Right lobe of liver (tissue), 6 donors: Measurements from ENCODE around the gene DDIT4. TPM values are rescaled to one million over a fixed set of nuclear protein-coding genes. Genes with fewer than 3 reads are reported as not detected.
"Not testable (repeated sequence)": the region's sequence is repeated elsewhere in the genome, so short reads cannot be mapped to it uniquely, and the experiment has no call there.

Experiments
- ATAC-seq, 4 donors: fragments of 200-7000 bp; cut with Tn5 transposase; one replicate each; pipeline ENCODE4 v1.9.1; 2020; ENCODE audit warnings: mild to moderate bottlenecking in 4 of 4, moderate library complexity in 4 of 4
- DNase-seq, 3 donors: peaks; one replicate each; pipeline ENCODE4 v3.0.0-alpha.2; 2020
- H3K27ac ChIP-seq, 3 donors: fragments of 200-600 bp; one replicate each; pipeline ENCODE4 v1.8.0; 2022
- H3K27me3 ChIP-seq, 2 donors: fragments of 200-600 bp; one replicate each; pipeline ENCODE4 v1.8.0; 2022
- H3K36me3 ChIP-seq, 4 donors: fragments of 200-600 bp; sonication (generic) in 1 of 4; one replicate each; pipeline versions ENCODE4 v1.5.1 to v1.8.0; 2017 to 2022; ENCODE audit warnings: control low read depth in 1 of 4
- H3K4me1 ChIP-seq, 4 donors: fragments of 200-600 bp; sonication (generic) in 1 of 4; one replicate each; pipeline versions ENCODE4 v1.5.1 to v1.8.0; 2017 to 2022; ENCODE audit warnings: control low read depth in 1 of 4
- H3K4me3 ChIP-seq, 3 donors: fragments of 200-600 bp; one replicate each; pipeline ENCODE4 v1.8.0; 2022
- H3K9me3 ChIP-seq, 4 donors: fragments of 200-600 bp; sonication (generic) in 1 of 4; one replicate each; pipeline versions ENCODE4 v1.5.1 to v1.8.0; 2017 to 2022; ENCODE audit warnings: control low read depth in 1 of 4
- POLR2A ChIP-seq: fragments of 450-650 bp; IDR thresholded peaks from one replicate; pipeline ENCODE4 v1.6.1; 2017; ENCODE audit warnings: antibody characterized with exemption, mild to moderate bottlenecking
- WGBS: methylation state at CpG from one replicate; pipeline ENCODE4 v1.1.6; 2018; ENCODE audit warnings: low coverage, low lambda C conversion rate; ENCODE audit not compliant: insufficient coverage; ENCODE audit errors: missing lambda C conversion rate; 5-methylcytosine and 5-hydroxymethylcytosine counted together
- intact Hi-C, 2 donors: fragments of 100-400 bp; cut with DNase I; formaldehyde crosslinking; loops; one replicate each; pipeline versions ENCODE4 v1.11.2 to v1.14.1; 2022
- total RNA-seq, 6 experiments: library from RNA; depleted of rRNA in 2 of 6; stranded (reverse); fragments of >200 nt in 2 of 6; fragmentation: NEBNext Ultra II Directional in 3 of 6; extraction: Animal tissue kit (Norgen Biotek cat#: 25700) in 3 of 6; gene quantifications; one replicate each; pipeline versions ENCODE4 v1.1.0 to v1.2.4, GENCODE V29; 2016 to 2023
- TF ChIP-seq, protein P1 (sequence below), 4 donors: fragments of 200-600 bp in 3 of 4; fragments of 450-650 bp in 1 of 4; IDR thresholded peaks; one replicate each; pipeline versions ENCODE4 v1.5.1 to v1.8.0; 2016 to 2022; ENCODE audit warnings: antibody characterized with exemption in 4 of 4, mild to moderate bottlenecking in 2 of 4
- donor health status: DM: no; HTN: yes; CAD: no.
- donor health status: DM: no; HTN: no; CAD: no.
- donor health status: DM: no; HTN: no; CAD: no.
- donor health status: DM: no; HTN: yes; CAD: no.
- donor health status: DM: no; HTN: yes; CAD: no.

Gene DDIT4
- total RNA-seq, 6 experiments from 2014 or later = 51.7 to 180 (median 143) TPM

DNA sequence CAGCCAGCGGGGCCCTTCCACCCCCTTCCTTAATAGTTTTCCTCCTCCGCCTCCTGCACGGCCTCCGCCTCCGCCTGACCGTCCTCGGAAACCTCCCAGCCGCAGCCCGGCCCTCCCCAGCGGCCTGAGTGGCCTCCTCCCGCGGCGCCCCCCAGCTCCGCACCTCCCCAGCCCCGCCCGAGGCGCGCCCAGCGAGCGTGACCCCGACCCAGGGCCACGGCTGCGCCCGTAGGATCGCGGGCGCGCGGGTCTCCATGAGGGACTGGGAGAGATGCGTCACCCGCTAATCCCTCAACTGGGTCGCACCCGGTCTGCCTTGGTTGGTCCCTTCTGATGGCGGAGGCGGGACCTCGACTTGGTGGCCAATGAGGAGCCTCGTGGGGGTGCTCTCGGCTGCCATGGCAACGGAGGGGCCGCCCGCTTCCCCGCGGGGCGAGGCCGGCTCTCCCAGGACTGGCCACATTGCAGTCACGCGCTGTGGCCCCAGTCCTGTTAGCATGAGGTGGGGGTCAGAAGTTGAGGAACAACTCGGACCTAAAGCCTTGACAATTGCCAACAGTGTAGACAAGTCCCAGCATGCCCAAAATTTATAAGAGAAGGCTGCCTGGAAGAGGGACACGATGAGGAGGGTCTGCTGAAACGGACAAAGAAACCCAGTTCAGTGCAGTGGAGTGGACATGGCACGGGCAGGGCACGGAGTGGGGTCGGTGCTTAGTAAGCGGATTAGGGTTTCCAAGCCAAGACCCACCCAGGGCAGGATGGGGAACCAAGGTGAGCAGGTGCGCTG, 24.3 kb downstream of the DDIT4 start:
- Histone ChIP-seq H3K36me3 (no peaks in the 10 kb centered on the region), H3K9me3 (no peaks in the 10 kb centered on the region), H3K27me3 (peaks cover 0 to 5% of the 10 kb centered on the region in 2 donors), H3K4me1 (peaks cover 0 to 3% (median 0%) of the 10 kb centered on the region in 4 donors), H3K4me3 (peak overlapping the region; percentile 20 to 64 (median 49)), H3K27ac (peak overlapping the region; percentile 78 to 85 (median 79))
- ATAC-seq (peak; percentile 86 to 96 (median 92)), DNase-seq (peak; percentile 91 to 97 (median 93))
- intact Hi-C loops = no loop called here
- TF ChIP-seq POLR2A = peak; percentile 88
- TF ChIP-seq, protein P1, sequence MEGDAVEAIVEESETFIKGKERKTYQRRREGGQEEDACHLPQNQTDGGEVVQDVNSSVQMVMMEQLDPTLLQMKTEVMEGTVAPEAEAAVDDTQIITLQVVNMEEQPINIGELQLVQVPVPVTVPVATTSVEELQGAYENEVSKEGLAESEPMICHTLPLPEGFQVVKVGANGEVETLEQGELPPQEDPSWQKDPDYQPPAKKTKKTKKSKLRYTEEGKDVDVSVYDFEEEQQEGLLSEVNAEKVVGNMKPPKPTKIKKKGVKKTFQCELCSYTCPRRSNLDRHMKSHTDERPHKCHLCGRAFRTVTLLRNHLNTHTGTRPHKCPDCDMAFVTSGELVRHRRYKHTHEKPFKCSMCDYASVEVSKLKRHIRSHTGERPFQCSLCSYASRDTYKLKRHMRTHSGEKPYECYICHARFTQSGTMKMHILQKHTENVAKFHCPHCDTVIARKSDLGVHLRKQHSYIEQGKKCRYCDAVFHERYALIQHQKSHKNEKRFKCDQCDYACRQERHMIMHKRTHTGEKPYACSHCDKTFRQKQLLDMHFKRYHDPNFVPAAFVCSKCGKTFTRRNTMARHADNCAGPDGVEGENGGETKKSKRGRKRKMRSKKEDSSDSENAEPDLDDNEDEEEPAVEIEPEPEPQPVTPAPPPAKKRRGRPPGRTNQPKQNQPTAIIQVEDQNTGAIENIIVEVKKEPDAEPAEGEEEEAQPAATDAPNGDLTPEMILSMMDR (IDR thresholded peaks at IDR 0.05) = no peak
- WGBS = 35% methylated on average over 9 of the region's 55 CpGs

DNA sequence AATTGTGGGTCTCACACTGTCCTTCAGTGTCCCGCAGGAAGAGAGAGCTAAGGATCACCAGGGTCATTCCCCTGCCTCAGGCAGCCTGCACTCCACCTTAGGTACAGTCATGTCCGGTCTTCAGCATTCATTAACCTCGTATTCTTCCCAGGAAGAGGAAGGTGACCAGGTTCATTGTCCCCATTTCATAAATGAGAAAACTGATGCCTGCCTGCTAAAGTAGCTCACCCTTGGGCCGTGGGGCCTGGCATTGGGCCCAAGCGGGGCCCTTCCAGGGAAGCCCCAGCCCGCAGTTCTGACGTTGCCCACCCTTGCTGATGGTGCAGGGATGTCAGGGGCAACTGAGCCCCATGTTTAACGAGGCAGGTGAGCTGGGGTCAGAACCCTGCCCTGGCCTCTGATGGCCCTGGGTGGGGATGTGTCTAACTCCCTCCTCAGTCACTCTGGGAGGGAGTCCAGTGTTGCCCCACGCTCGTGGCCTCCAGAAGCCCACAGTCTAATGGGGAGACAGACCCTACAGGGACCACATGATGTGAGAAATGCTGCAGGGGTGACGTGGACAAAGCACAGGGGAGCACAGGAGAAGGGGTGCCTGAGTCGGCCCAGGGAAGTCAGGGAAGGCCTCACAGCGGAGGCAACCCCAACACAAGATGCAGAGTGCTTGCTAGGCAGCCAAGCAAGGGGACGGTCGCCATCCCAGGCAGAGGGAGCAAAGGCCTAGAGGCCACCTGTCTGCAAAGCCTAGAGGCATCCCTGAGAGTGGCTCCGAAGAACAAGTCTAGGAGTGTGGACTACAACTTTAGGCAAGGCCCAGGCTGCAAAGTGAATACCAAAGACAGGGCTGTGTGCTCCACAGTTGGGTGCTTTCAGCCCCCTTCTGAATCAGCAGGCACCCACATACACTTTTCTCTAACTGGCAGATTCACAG, 25.1 kb downstream of the DDIT4 start:
- peaks cover 0 to 3% (median 0%) of the 10 kb centered on the region in 4 donors for H3K4me1 ChIP-seq
- H3K36me3 ChIP-seq = no peaks in the 10 kb centered on the region
- no peak overlapping the region for H3K4me3 ChIP-seq
- TF ChIP-seq POLR2A = no peak
- TF ChIP-seq, protein P1 (IDR thresholded peaks at IDR 0.05) = no peak
- intact Hi-C loops = no loop called here
- H3K27me3 ChIP-seq = peaks cover 0 to 5% of the 10 kb centered on the region in 2 donors
- ATAC-seq = no peak
- H3K9me3 ChIP-seq = no peaks in the 10 kb centered on the region
- no peak for DNase-seq
- H3K27ac ChIP-seq = peak overlapping the region; percentile 6 to 78 (median 13)
- 58% methylated on average over 2 of the region's 16 CpGs for WGBS

DNA sequence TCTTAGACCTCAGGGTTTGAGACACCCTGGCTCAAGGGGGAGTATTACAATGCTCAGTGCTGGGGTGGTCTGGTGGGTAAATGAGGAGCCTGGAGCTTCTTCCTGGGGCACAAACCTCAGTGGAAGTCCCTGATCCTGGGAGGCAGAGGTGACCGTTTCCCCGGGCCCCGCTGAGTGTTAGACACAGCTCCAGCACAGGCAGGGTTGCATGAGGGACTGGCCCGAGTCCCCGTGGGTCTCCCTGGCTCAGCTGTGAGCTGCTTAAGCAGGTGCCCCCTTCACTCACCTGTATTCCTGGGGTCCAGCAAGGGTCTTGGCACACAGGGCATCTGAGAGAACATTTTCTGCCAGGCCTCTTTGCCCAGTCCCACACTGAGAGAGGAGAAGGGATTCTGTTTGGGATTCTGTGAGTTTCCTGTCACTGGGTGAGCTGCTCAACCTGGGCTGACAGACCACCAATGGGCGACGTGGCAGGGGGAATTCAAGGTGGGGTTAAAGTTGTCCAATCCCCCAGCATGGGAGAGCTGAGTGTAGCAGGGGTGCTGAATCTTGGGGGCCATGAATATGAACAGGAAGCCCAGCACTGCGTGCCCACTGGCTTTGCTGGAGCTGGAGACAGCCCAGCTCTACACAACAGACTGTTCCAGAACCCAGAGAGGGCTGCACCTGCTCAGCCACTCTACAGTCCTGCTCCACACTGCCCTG, 29.9 kb downstream of the DDIT4 start:
- Histone ChIP-seq H3K36me3 (no peaks in the 10 kb centered on the region), H3K4me3 (no peak overlapping the region), H3K9me3 (no peaks in the 10 kb centered on the region), H3K27me3 (no peaks in the 10 kb centered on the region), H3K27ac (no peak overlapping the region), H3K4me1 (peaks cover 0 to 17% (median 8%) of the 10 kb centered on the region in 4 donors)
- ATAC-seq = no peak
- 100% methylated on average over 1 of the region's 8 CpGs for WGBS
- intact Hi-C loops = no loop called here
- DNase-seq = no peak
- no peak for TF ChIP-seq POLR2A
- TF ChIP-seq, protein P1 (IDR thresholded peaks at IDR 0.05) = no peak

DNA sequence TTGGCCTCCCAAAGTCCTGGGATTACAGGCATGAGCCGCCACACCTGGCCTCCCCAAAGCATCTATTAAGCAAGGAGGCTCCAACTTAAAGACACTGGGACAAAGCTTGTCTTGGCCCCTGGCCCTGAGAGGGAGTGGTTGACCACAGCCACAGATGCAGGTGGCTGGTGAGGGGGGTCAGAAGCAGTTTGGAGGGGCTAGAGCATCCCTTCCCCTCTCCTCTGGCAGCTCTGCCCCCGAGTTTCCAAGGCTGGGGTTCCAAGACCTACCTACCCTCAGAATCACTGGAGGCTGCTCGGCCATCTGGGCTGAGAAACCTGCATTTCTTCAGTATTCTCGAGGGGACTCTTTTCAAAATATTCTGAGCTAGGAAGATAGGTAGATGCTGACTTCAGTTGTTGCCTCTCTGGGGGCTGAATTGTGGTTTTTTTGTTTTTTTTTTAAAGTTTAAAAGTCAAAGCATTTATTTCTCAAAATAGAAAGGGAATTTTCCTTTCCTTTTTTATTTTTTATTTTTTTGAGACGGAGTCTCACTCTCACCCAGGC, 32.6 kb downstream of the DDIT4 start:
- Histone ChIP-seq H3K27ac (peak overlapping the region in 1 of 3 donors; percentile 55), H3K36me3 (no peaks in the 10 kb centered on the region), H3K9me3 (no peaks in the 10 kb centered on the region), H3K27me3 (no peaks in the 10 kb centered on the region), H3K4me1 (peaks cover 0 to 26% (median 14%) of the 10 kb centered on the region in 4 donors), H3K4me3 (no peak overlapping the region)
- DNase-seq (no peak), ATAC-seq (no peak)
- no peak for TF ChIP-seq POLR2A
- TF ChIP-seq, protein P1 (IDR thresholded peaks at IDR 0.05) = no peak
- 63% methylated on average over 3 of the region's 5 CpGs for WGBS
- intact Hi-C loops = no loop called here

DNA sequence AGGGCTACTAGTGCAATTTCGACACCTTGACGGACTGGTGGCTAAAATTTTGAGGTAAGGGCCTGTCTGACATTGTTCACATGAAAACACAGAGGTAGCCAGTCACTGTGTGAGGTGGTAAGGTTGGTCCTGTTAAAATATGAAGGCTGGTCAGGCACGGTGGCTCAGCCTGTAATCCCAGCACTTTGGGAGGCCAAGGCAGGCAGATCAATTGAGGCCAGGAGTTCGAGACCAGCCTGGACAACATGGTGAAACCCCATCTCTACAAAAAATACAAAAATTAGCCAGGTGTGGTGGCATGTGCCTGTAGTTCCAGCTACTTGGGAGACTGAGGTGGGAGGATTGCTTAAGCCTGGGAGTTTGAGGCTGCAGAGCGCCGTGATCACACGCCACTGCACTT, 34.0 kb downstream of the DDIT4 start:
- Histone ChIP-seq H3K4me1 (peaks cover 0 to 26% (median 14%) of the 10 kb centered on the region in 4 donors), H3K27ac (peak overlapping the region in 1 of 3 donors; percentile 55)
- 85% methylated on average over 7 of the region's 7 CpGs for WGBS
- intact Hi-C loops, H3K9me3 ChIP-seq, ATAC-seq, H3K4me3 ChIP-seq, H3K27me3 ChIP-seq, DNase-seq, H3K36me3 ChIP-seq: not testable (repeated sequence)
